PC-3 (cell line): ENCODE measurements around the gene YAP1. TPM values are rescaled to one million over a fixed set of nuclear protein-coding genes. Genes with fewer than 3 reads are reported as not detected.

Source experiments
- ATAC-seq: fragments of 200-7000 bp; cut with Tn5 transposase; 2 replicates; pipeline ENCODE4 v1.9.1; 2020; ENCODE audit warnings: mild to moderate bottlenecking, moderate library complexity
- BruUV-seq: library from RNA; stranded (reverse); fragments of 400-500 nt; replicated peaks from 2 replicates; lab custom pipeline; 2021; lab: Mats Ljungman, UMichigan
- CTCF ChIA-PET: fragments of 300-600 bp; sonication (Branson Sonifier 250); formaldehyde crosslinking; loops from one replicate; lab custom pipeline; 2022; ENCODE audit warnings: antibody characterized with exemption; lab: Charles Lee
- POLR2A ChIA-PET: fragments of 300-600 bp; sonication (Branson Sonifier 250); formaldehyde crosslinking; loops from one replicate; lab custom pipeline; 2022; ENCODE audit warnings: antibody characterized with exemption; ENCODE audit not compliant: unreplicated experiment; lab: Charles Lee
- DNase-seq: peaks from one replicate; pipeline ENCODE4 v3.0.0-alpha.2; 2015
- H2AFZ ChIP-seq: fragments of 300-600 bp; sonication (generic); 2 replicates; pipeline ENCODE4 v1.6.0; 2016; ENCODE audit warnings: antibody characterized with exemption, low read length
- H3F3A ChIP-seq: fragments of 300-600 bp; sonication (generic); one replicate; pipeline ENCODE4 v1.6.0; 2017; ENCODE audit warnings: antibody characterized with exemption, low read length, control low read depth, mild to moderate bottlenecking; ENCODE audit not compliant: unreplicated experiment
- H3K27ac ChIP-seq: fragments of 300-600 bp; sonication (generic); 2 replicates; pipeline ENCODE4 v1.5.1; 2016; ENCODE audit warnings: mild to moderate bottlenecking, low read length
- H3K27me3 ChIP-seq: fragments of 300-600 bp; sonication (generic); 2 replicates; pipeline ENCODE4 v1.6.1; 2016; ENCODE audit warnings: low read length, mixed read lengths
- H3K36me3 ChIP-seq: fragments of 300-600 bp; sonication (generic); 2 replicates; pipeline ENCODE4 v1.6.1; 2016; ENCODE audit warnings: low read depth, mixed run types, low read length, mixed read lengths
- H3K4me1 ChIP-seq: fragments of 300-600 bp; sonication (generic); 2 replicates; pipeline ENCODE4 v1.5.1; 2016; ENCODE audit warnings: low read length; ENCODE audit not compliant: insufficient read depth
- H3K4me2 ChIP-seq: fragments of 300-600 bp; sonication (generic); 2 replicates; pipeline ENCODE4 v1.6.0; 2016; ENCODE audit warnings: low read length
- H3K4me3 ChIP-seq: fragments of 300-600 bp; sonication (generic); 2 replicates; pipeline ENCODE4 v1.5.1; 2016; ENCODE audit warnings: mild to moderate bottlenecking, low read length, mixed read lengths
- H3K79me2 ChIP-seq: fragments of 300-600 bp; sonication (generic); 2 replicates; pipeline ENCODE4 v1.6.1; 2017; ENCODE audit warnings: low read length, mixed read lengths
- H3K9ac ChIP-seq: fragments of 300-600 bp; sonication (generic); 2 replicates; pipeline ENCODE4 v1.6.0; 2016; ENCODE audit warnings: mild to moderate bottlenecking, low read length
- H3K9me2 ChIP-seq: fragments of 300-600 bp; sonication (generic); replicated peaks from 2 replicates; pipeline ENCODE4 v1.6.1; 2016; ENCODE audit warnings: mixed run types, low read length, mixed read lengths
- H3K9me3 ChIP-seq: fragments of 300-600 bp; sonication (generic); 2 replicates; pipeline ENCODE4 v1.6.1; 2016; ENCODE audit warnings: low read length, mixed read lengths
- H4K20me1 ChIP-seq: fragments of 300-600 bp; sonication (generic); 2 replicates; pipeline ENCODE4 v1.6.1; 2016; ENCODE audit warnings: low read length, mixed read lengths
- CTCF ChIP-seq: fragments of 300-600 bp; sonication (generic); conservative IDR thresholded peaks from 2 replicates; pipeline ENCODE4 v1.5.1; 2017; ENCODE audit warnings: antibody characterized with exemption, low read depth, mild to moderate bottlenecking, low read length
- EZH2 ChIP-seq: fragments of 300-600 bp; sonication (generic); IDR thresholded peaks from one replicate; pipeline ENCODE4 v1.6.1; 2017; ENCODE audit warnings: antibody characterized with exemption, mild to moderate bottlenecking, low read length; ENCODE audit not compliant: unreplicated experiment
- EZH2phosphoT487 ChIP-seq: fragments of 300-600 bp; sonication (generic); IDR thresholded peaks from 2 replicates; pipeline ENCODE4 v1.6.1; 2018; ENCODE audit warnings: mild to moderate bottlenecking, antibody characterized with exemption, low read length, borderline replicate concordance
- intact Hi-C: fragments of 100-400 bp; cut with micrococcal nuclease; formaldehyde crosslinking; loops from 2 replicates; pipeline ENCODE4 v1.9.0; 2023
- total RNA-seq: library from RNA; depleted of rRNA; stranded (reverse); fragments of >200 nt; gene quantifications from 2 replicates; pipeline ENCODE4 v1.2.3, GENCODE V29; 2014

YAP1 gene
- total RNA-seq, 1 experiment from 2014 or later = 104 TPM

- Histone ChIP-seq H2AFZ (no peak overlapping the region), H3K36me3 (peaks cover 20% of the 10 kb centered on the region; the same call in 1 of the 2 replicates), H3F3A (peaks cover 21% of the 10 kb centered on the region), H3K9me2 (no peaks in the 10 kb centered on the region), H3K79me2 (peaks cover 92% of the 10 kb centered on the region), H3K4me2 (peak overlapping the region; percentile 74), H3K4me3 (no peak overlapping the region), H4K20me1 (no peaks in the 10 kb centered on the region), H3K4me1 (peaks cover 77% of the 10 kb centered on the region), H3K9ac (no peak overlapping the region), H3K27me3 (no peaks in the 10 kb centered on the region), H3K27ac (peak overlapping the region; percentile 72), H3K9me3 (no peaks in the 10 kb centered on the region)
- ChIA-PET CTCF (interaction anchor here (0.5 kb wide), 1 partner anchor 148 kb away, joined by 3 read pairs; no protein-coding TSS in a partner anchor), POLR2A (interaction anchor here (0.9 kb wide), 1 partner anchor 59 kb away, joined by 3 read pairs; no protein-coding TSS in a partner anchor)
- no TSS peak for BruUV-seq
- intact Hi-C loops = no loop called here
- no peak for TF ChIP-seq EZH2
- TF ChIP-seq CTCF = no peak
- no peak for TF ChIP-seq EZH2phosphoT487
- no peak for DNase-seq
- no peak for ATAC-seq
These were observed 8.7 kb downstream of the YAP1 start for GRCh38 chr11:102118937-102119336.

- Histone ChIP-seq H3K4me3 (peak overlapping the region; percentile 33), H3K27ac (peak overlapping the region; percentile 72), H3K9ac (peak overlapping the region; percentile 35), H3F3A (peaks cover 21% of the 10 kb centered on the region), H3K79me2 (peaks cover 92% of the 10 kb centered on the region), H3K27me3 (no peaks in the 10 kb centered on the region), H3K4me1 (peaks cover 71% of the 10 kb centered on the region), H3K9me2 (no peaks in the 10 kb centered on the region), H3K36me3 (peaks cover 13% of the 10 kb centered on the region; the same call in 1 of the 2 replicates), H2AFZ (no peak overlapping the region), H3K9me3 (no peaks in the 10 kb centered on the region), H3K4me2 (peak overlapping the region; percentile 74), H4K20me1 (no peaks in the 10 kb centered on the region)
- BruUV-seq = no TSS peak
- POLR2A ChIA-PET = no interaction called here
- ATAC-seq (peak; percentile 19), DNase-seq (peak; percentile 78)
- TF ChIP-seq CTCF (no peak), EZH2 (no peak), EZH2phosphoT487 (no peak)
- intact Hi-C loops = loop anchor here (1.0 to 5.0 kb wide), 6 partner anchors 8 to 106 kb away; no protein-coding TSS in a partner anchor
- CTCF ChIA-PET = interaction anchor here (0.5 to 0.8 kb wide), 2 partner anchors 109 to 165 kb away, joined by 4 to 6 read pairs; no protein-coding TSS in a partner anchor
These were observed 9.8 kb downstream of the YAP1 start for GRCh38 chr11:102119997-102120396.

GRCh38 chr11:102120437-102120973 lies 10.3 kb downstream of the YAP1 start:
- peak overlapping the region; percentile 74 for H3K4me2 ChIP-seq
- no peaks in the 10 kb centered on the region for H3K9me3 ChIP-seq
- intact Hi-C loops = loop anchor here (1.0 to 5.0 kb wide), 6 partner anchors 8 to 106 kb away; no protein-coding TSS in a partner anchor
- TF ChIP-seq EZH2phosphoT487 (no peak), CTCF (peak; percentile 39), EZH2 (no peak)
- H2AFZ ChIP-seq = no peak overlapping the region
- no peaks in the 10 kb centered on the region for H3K27me3 ChIP-seq
- CTCF ChIA-PET = interaction anchor here (0.5 to 0.8 kb wide), 2 partner anchors 109 to 165 kb away, joined by 4 to 6 read pairs; no protein-coding TSS in a partner anchor
- H3K27ac ChIP-seq = peak overlapping the region; percentile 72
- H3K9me2 ChIP-seq = no peaks in the 10 kb centered on the region
- ATAC-seq (peak; percentile 60), DNase-seq (peak; percentile 96)
- peak overlapping the region; percentile 46 for H3K9ac ChIP-seq
- POLR2A ChIA-PET = interaction anchor here (0.5 to 0.6 kb wide), 2 partner anchors 9 to 243 kb away, joined by 3 to 6 read pairs; no protein-coding TSS in a partner anchor
- no peaks in the 10 kb centered on the region for H4K20me1 ChIP-seq
- peaks cover 92% of the 10 kb centered on the region for H3K79me2 ChIP-seq
- peaks cover 66% of the 10 kb centered on the region for H3K4me1 ChIP-seq
- BruUV-seq = TSS peak; percentile 8
- peaks cover 11% of the 10 kb centered on the region; the same call in 1 of the 2 replicates for H3K36me3 ChIP-seq
- H3K4me3 ChIP-seq = peak overlapping the region; percentile 33
- peaks cover 21% of the 10 kb centered on the region for H3F3A ChIP-seq
